GM12874 (cell line): ENCODE results near the gene MAPKAPK5.

Source experiments
- TF ChIP-seq, protein P1 (sequence below): IDR thresholded peaks from 2 replicates; pipeline ENCODE4 v1.5.1; 2011; ENCODE audit warnings: low read depth, mild to moderate bottlenecking, control low read depth, low read length, moderate library complexity; ENCODE audit not compliant: insufficient read depth

MAPKAPK5 gene

GRCh38 chr12:111840807-111841206 is 1.2 kb upstream of the MAPKAPK5 start:
- TF ChIP-seq, protein P1, sequence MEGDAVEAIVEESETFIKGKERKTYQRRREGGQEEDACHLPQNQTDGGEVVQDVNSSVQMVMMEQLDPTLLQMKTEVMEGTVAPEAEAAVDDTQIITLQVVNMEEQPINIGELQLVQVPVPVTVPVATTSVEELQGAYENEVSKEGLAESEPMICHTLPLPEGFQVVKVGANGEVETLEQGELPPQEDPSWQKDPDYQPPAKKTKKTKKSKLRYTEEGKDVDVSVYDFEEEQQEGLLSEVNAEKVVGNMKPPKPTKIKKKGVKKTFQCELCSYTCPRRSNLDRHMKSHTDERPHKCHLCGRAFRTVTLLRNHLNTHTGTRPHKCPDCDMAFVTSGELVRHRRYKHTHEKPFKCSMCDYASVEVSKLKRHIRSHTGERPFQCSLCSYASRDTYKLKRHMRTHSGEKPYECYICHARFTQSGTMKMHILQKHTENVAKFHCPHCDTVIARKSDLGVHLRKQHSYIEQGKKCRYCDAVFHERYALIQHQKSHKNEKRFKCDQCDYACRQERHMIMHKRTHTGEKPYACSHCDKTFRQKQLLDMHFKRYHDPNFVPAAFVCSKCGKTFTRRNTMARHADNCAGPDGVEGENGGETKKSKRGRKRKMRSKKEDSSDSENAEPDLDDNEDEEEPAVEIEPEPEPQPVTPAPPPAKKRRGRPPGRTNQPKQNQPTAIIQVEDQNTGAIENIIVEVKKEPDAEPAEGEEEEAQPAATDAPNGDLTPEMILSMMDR = no peak

DNA sequence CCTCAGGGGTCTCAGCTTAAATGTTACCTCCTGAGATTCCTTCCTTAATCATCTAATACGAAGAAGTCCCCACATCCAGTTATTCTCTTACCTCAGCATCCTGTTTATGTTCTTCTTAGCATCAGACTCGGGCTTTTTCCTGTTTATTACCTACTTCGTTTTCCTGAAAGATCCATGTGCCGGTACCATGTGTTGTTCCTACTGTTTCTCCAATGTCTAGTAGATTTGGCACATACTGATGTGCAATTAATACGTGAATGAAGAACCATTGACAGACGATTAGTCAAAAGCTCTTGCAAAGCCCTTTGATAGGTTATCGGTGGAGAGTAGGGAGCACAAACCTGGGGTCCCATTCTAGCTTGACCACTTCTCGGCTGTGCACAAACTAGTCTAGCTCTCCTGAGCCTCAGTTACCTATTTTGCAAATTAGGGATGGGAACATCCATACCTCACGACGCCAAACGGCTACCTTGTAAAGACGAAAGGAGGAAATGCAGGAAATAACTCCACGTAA is 735 bp upstream of the MAPKAPK5 start:
- TF ChIP-seq, protein P1 = no peak

- TF ChIP-seq, protein P1 = no peak
Measured at GRCh38 chr12:111842556-111843396, 748 bp downstream of the MAPKAPK5 start.

GRCh38 chr12:111846016-111846415 is 4.0 kb downstream of the MAPKAPK5 start:
- TF ChIP-seq, protein P1 = no peak

GRCh38 chr12:111850526-111850925 is 8.5 kb downstream of the MAPKAPK5 start:
- TF ChIP-seq, protein P1 = no peak

DNA sequence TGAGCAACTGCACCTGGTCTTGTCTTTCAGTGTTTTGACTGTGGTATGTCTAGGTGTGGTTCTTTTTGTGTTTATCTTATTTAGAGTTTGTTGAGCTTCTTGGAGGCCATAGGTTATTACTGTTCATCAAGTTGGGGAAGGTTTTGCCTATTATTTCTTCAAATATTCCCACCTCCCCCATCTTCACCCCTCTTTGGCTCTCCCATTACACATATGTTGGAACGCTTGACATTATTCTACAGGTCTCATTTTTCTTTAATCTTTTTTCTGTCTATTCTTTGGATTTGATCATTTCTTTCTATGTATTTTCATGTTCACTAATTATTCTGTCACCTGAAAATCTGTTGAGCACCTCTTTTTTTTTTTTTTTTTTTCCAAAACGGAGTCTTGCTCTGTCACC is 16.2 kb downstream of the MAPKAPK5 start:
- TF ChIP-seq, protein P1 = no peak

DNA sequence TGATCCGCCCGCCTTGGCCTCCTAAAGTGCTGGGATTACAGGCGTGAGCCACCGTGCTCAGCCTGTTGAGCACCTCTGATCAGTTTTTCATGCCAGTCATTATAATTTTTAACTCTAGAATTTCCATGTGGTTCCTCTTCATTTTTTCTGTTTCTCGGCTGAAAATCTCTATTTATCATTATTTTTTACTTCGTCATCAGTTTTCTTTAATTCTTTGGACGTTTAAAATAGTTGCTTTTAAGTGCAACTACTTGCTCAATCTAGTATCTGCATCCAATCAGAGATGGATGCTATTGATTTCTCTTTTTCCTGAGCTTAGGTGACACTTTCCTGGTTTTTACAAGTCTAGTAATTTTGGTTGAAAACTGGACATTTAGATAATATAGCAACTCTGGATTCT is 16.8 kb downstream of the MAPKAPK5 start:
- TF ChIP-seq, protein P1 = no peak
